HG03432 (cell line): ENCODE data around the gene KBTBD13.
"Not testable (repeated sequence)": the region's sequence is repeated elsewhere in the genome, so short reads cannot be mapped to it uniquely, and the experiment has no call there.

Experiments used
- ATAC-seq: cut with Tn5 transposase; IDR thresholded peaks from one replicate; pipeline ENCODE4 v1.9.1; 2021; ENCODE audit warnings: mild to moderate bottlenecking, moderate library complexity; ENCODE audit not compliant: unreplicated experiment

KBTBD13 gene

GRCh38 chr15:65069179-65069578 lies 7.4 kb upstream of the KBTBD13 start:
- ATAC-seq, result no peak

- no peak for ATAC-seq
Measured at GRCh38 chr15:65069779-65070546, 6.6 kb upstream of the KBTBD13 start.

- no peak for ATAC-seq
Measured at GRCh38 chr15:65071381-65071811, 5.2 kb upstream of the KBTBD13 start.

- ATAC-seq, result no peak
Measured at GRCh38 chr15:65072027-65072426, 4.5 kb upstream of the KBTBD13 start.

- no peak for ATAC-seq
Measured at GRCh38 chr15:65072617-65073016, 3.9 kb upstream of the KBTBD13 start.

- not testable (repeated sequence) for ATAC-seq
Measured at GRCh38 chr15:65074946-65075345, 1.6 kb upstream of the KBTBD13 start.

- ATAC-seq, result not testable (repeated sequence)
Measured at GRCh38 chr15:65075607-65076395, 745 bp upstream of the KBTBD13 start.

GRCh38 chr15:65077291-65077980 lies 890 bp downstream of the KBTBD13 start:
- no peak for ATAC-seq

- ATAC-seq, result no peak
Measured at GRCh38 chr15:65077981-65078352, 1.4 kb downstream of the KBTBD13 start.

- ATAC-seq, result no peak
Measured at GRCh38 chr15:65079580-65079979, 3.0 kb downstream of the KBTBD13 start.

- ATAC-seq, result no peak
Measured at GRCh38 chr15:65081270-65081669, 4.7 kb downstream of the KBTBD13 start.

- no peak for ATAC-seq
Measured at GRCh38 chr15:65081758-65082157, 5.2 kb downstream of the KBTBD13 start.

GRCh38 chr15:65082303-65082953 lies 5.9 kb downstream of the KBTBD13 start:
- ATAC-seq, result no peak

GRCh38 chr15:65083262-65083701 lies 6.7 kb downstream of the KBTBD13 start:
- no peak for ATAC-seq

- ATAC-seq, result no peak
Measured at GRCh38 chr15:65084500-65085206, 8.1 kb downstream of the KBTBD13 start.

GRCh38 chr15:65085207-65085753 lies 8.7 kb downstream of the KBTBD13 start:
- no peak for ATAC-seq

GRCh38 chr15:65085990-65086679 lies 9.6 kb downstream of the KBTBD13 start:
- no peak for ATAC-seq

GRCh38 chr15:65086680-65087111 lies 10.2 kb downstream of the KBTBD13 start:
- no peak for ATAC-seq

GRCh38 chr15:65087411-65087810 lies 10.9 kb downstream of the KBTBD13 start:
- ATAC-seq, result no peak
